Activated CD4-positive, alpha-beta T cell treated with anti-CD3 and anti-CD28 coated beads, Interleukin-2, Interleukin-6, amounts not matched to agents 100 ng/mL and 50 ng/mL, durations not matched to agents 16 hours and 8 hours (primary cell): ENCODE results near the gene HAX1.
"Not testable (repeated sequence)": the region's sequence is repeated elsewhere in the genome, so short reads cannot be mapped to it uniquely, and the experiment has no call there.

Source experiments
- DNase-seq: peaks from one replicate; pipeline ENCODE4 v3.0.0-alpha.2; 2020

The HAX1 gene

GRCh38 chr1:154288661-154289060 lies 16.2 kb downstream of the HAX1 start:
- DNase-seq: no peak

GRCh38 chr1:154290921-154291320 lies 18.5 kb downstream of the HAX1 start:
- DNase-seq: no peak

GRCh38 chr1:154295408-154296235 lies 23.2 kb downstream of the HAX1 start:
- DNase-seq: no peak

- DNase-seq: no peak
Measured at GRCh38 chr1:154301582-154301981, 29.2 kb downstream of the HAX1 start.

GRCh38 chr1:154304664-154305337 lies 32.4 kb downstream of the HAX1 start:
- DNase-seq: peak; percentile 65

- no peak for DNase-seq
Measured at GRCh38 chr1:154306151-154306550, 33.7 kb downstream of the HAX1 start.

- DNase-seq: peak; percentile 47
Measured at GRCh38 chr1:154307670-154308270, 35.3 kb downstream of the HAX1 start.

GRCh38 chr1:154309136-154309535 lies 36.7 kb downstream of the HAX1 start:
- not testable (repeated sequence) for DNase-seq

GRCh38 chr1:154312229-154313065 lies 40.0 kb downstream of the HAX1 start:
- DNase-seq: not testable (repeated sequence)

- no peak for DNase-seq
Measured at GRCh38 chr1:154313066-154313356, 40.6 kb downstream of the HAX1 start.

- not testable (repeated sequence) for DNase-seq
Measured at GRCh38 chr1:154314226-154314625, 41.8 kb downstream of the HAX1 start.

- DNase-seq: no peak
Measured at GRCh38 chr1:154316704-154317103, 44.3 kb downstream of the HAX1 start.

- no peak for DNase-seq
Measured at GRCh38 chr1:154318386-154318785, 46.0 kb downstream of the HAX1 start.

- DNase-seq: no peak
Measured at GRCh38 chr1:154320882-154321608, 48.6 kb downstream of the HAX1 start, which contains the start of gene AQP10. Gene AQP10 (plus strand): TSS chr1:154321093. CDS start chr1:154321156, 63 bp downstream.

GRCh38 chr1:154321609-154321934 lies 49.1 kb downstream of the HAX1 start:
- not testable (repeated sequence) for DNase-seq

GRCh38 chr1:154323493-154323892 lies 51.1 kb downstream of the HAX1 start:
- no peak for DNase-seq

GRCh38 chr1:154324241-154324640 lies 51.8 kb downstream of the HAX1 start:
- DNase-seq: no peak

- DNase-seq: peak; percentile 92
Measured at GRCh38 chr1:154324669-154325582, 52.5 kb downstream of the HAX1 start, which contains the start of gene ATP8B2. Gene ATP8B2 (plus strand): TSS chr1:154325525. CDS start chr1:154328142, 2,617 bp downstream.
